NCI-H82 treated with DMSO at 0.1 percent for 48 hours (cell line): Measurements from ENCODE around the gene PPIP5K1.

Experiments used
- DNase-seq: peaks from one replicate; lab custom pipeline; 2025; ENCODE audit not compliant: unreplicated experiment; lab: John Stamatoyannopoulos, UW

PPIP5K1 gene

DNA sequence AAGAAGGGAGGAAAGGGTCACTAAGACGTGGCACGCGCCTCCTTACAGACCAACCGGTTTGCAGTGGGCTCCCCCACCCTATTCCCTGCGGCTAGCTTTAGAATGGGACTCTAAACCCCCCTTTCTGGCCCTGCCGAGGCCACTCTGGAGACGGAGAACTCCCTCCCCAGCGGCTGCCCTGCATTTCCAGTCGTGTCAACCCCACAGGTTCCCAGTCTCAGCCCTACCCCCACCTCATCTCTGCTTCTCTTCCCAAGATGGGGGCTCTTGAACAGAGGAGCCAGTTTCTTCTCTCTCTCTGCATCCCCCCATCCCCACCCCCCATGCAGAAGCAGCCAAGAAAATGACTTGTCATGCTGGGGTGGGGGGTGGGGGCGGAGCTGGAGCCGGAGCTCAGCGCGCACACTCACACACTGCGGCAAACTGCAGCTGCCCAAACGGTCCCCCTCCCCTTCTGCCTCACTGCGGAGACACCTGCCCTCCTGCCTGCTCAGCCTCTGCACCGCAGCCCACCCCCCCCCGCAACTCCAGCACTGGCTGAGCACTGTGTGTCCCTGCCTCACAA, 71.7 kb downstream of the PPIP5K1 start:
- DNase-seq: peak; percentile 57

- peak; percentile 81 for DNase-seq
Measured at GRCh38 chr15:43517354-43518196, 72.4 kb downstream of the PPIP5K1 start, which contains the start of gene MAP1A. MAP1A (plus strand) TSS chr15:43517608; CDS start chr15:43521474, 3,866 bp downstream.

GRCh38 chr15:43516801-43517353, 73.1 kb downstream of the PPIP5K1 start:
- peak; percentile 71 for DNase-seq

GRCh38 chr15:43516185-43516584, 73.8 kb downstream of the PPIP5K1 start:
- no peak for DNase-seq

GRCh38 chr15:43515741-43516140, 74.3 kb downstream of the PPIP5K1 start:
- DNase-seq: no peak

- peak; percentile 73 for DNase-seq
Measured at GRCh38 chr15:43514241-43515057, 75.6 kb downstream of the PPIP5K1 start.

GRCh38 chr15:43513550-43513949, 76.5 kb downstream of the PPIP5K1 start:
- DNase-seq: no peak

DNA sequence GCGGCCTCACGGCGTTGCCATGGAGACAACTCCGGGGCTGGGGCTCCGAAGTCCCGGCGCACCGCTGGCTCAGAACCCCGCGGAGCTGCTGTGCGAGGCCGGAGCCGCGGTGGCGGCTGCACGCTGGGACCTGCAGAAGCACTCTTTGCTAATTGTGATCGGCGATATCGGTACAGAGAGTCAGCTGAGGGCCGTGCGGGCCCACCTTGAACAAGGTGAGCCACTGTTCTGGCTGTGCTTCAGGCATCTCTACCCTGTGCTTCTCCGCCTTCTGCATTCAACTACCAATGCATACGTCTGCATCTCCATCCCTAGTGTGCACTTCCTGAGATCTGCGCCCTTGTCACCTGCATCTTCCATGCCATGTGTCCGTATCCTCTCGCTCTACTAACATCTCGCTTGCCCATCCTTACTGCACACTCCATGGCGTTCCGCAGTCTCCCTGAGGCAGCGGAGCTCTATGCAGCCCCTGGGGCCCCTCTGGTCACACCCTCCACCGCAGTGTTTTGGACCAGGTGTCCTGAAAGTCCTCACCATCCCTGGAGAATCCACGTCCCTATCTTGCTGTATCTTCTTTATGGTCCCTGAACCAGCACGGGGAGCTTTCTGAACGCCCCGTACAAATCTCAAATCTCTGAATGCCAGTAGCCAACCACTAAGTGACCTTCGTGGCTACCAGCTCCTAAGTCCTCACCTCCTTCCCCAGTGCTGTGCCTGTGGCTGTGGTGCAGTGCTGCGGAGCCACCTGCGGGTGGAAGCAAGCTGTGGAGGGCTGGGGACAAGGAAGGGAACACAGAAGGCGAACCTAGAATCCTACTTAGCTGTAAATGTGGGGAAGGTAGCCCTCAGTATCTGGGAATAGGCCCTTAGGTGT, 78.8 kb downstream of the PPIP5K1 start:
- DNase-seq: peak; percentile 61

- peak; percentile 87 for DNase-seq
Measured at GRCh38 chr15:43510200-43511011, 79.6 kb downstream of the PPIP5K1 start.

DNA sequence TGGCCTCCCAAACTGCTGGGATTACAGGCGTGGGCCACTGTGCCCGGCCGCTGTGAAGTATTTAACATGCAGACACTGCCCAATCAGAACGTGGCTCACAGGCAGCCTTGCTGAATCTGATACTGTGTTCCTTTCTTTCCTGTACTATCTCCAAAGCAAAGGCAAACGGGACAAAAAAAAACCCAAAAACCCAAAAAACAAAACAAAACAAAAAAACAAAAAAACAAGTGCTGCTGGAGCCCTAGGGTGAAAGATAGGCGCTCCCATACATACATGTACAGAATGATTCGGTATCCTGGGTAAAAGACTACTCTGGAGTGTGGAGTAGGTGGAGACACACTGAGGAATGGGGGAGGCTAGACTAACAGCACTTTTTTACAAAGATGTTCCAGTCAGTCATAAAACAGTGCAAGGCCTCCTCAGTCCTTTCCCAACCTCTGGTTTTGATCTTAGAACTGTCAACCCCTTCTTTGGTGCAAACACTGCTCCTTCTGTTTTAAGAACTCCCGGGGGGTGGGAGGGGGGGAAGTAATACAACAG, 80.3 kb downstream of the PPIP5K1 start:
- DNase-seq: no peak

- no peak for DNase-seq
Measured at GRCh38 chr15:43508991-43509659, 80.9 kb downstream of the PPIP5K1 start.

DNA sequence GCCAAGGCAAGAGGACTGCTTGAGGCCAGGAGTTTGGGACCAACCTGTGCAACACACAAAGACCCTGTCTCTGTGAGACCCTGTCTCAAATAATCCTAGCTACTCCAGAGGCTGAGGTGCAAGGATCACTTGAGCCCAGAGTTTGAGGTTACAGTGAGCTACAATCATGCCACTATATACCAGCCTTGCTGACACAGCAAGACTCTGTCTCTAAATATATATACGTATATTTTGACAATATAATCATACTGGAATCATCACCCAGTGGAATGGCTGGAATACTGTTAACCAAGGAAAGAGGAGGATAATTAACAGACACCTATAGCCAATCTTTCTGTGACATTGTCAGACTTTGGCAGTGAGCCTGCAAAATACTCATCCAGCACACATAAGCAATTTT, 81.6 kb downstream of the PPIP5K1 start:
- no peak for DNase-seq

DNA sequence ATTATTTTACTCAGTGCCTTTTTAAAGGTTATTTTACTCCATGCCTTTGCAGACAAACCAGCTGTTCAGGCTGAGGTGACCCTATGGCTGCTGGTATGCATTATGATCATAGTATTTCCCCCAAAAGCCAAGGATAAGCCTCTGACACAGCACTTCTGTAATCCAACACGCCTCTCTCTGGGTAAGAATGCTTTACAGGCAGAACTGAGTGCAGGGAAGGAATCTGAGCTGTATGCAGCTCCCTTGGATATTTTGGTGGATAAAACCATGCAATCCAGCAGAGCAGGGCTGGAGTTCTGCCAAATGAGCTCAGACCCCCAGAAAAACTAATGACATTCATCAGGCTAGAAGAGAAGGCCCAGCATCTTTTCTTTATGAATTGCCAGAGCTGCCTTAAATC, 84.3 kb downstream of the PPIP5K1 start:
- peak; percentile 22 for DNase-seq

DNA sequence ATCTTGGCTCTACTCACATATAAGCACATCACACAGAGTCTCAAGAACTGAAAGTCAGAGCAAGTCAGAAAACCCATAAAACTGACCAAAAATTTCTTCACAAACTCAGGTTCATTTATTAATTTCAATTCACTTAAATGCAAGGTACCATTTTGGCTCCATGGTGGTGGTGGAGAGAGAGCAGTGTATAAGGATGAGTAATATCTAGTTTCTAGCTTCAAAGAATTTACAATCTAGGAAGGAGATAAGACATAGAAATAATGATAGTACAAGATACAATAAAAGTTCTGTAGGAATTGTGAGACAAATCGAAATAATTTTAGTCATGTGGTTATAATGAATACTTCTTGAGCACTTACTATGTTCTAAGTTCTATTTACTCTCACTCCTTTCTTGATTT, 90.4 kb downstream of the PPIP5K1 start:
- no peak for DNase-seq

DNA sequence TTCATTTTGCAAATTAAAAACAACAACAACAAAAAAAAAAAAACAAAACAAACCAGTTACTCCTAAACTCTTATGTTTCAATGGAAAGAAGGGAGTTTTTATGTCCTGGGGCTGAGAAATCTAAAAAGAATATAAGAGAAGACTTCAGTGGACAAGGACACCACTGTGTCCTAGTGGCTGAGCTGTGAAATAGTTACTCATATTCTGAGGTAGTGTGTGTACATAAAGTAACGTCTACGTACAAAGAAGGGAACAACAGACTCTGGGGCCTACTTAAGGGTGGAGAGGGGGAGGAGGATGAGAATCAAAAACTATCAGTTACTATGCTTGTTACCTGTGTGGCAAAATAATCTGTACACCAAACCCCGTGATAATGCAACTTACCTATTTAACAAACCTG, 91.0 kb downstream of the PPIP5K1 start:
- DNase-seq: no peak

- peak; percentile 95 for DNase-seq
Measured at GRCh38 chr15:43493703-43494472, 96.1 kb downstream of the PPIP5K1 start.

DNA sequence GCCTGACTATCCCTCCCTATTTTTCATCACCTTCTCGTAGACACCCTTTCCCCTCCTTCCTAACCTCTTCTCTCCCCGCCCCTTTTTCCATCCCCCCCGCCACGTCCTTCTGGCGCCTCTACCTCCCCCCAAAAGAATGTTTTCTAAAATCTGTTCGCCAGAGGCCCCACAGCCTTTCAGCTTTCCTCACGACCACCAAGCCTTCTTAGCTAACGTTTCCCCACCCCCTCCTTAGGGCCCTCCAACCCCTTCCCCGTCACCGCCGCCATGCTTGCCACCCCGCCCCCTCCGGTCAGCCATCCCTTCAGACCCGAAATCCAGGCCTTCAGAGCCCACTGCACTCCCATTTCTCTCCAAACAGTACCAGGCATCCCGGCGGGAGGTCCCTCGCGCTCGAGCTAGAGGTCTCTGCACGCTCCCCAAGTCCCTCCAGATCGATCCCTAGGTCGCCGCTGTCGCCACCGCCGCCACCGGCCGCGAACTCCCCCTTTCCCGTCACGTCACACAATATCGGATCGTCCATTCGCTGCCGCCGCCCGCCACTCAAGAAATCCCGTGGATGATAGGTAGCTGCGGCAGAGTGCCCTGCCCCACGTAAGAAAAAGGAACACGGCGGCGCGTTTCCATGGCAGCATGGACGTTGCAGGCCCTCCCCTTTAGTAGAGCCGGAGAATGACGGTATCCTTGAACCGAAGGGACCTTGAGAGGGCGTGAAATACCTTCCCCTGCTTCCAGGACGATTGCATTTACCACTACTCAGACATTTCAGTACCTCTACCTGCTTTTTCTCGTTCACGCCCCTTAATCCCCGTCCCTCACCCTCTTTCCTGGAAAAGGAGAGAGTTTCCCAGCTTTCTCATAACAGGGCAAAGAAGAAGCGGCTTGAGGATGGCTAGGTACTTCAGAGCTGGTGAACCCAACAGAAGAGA, 97.1 kb downstream of the PPIP5K1 start, which contains the start of gene TP53BP1:
TSS of gene TP53BP1 (minus strand) at position 484 of the 929 bp plus-strand sequence. CDS start at position 371, 113 bp downstream.
- DNase-seq: peak; percentile 90
